HEK293T (cell line): Measurements from ENCODE around the gene PTGFR.

Experiments
- BHLHE40 ChIP-seq: fragments of 450-650 bp; IDR thresholded peaks from 2 replicates; pipeline ENCODE4 v1.6.1; 2016; ENCODE audit warnings: mild to moderate bottlenecking, moderate library complexity, borderline replicate concordance
- CTBP1 ChIP-seq: fragments of 450-650 bp; IDR thresholded peaks from 2 replicates; pipeline ENCODE4 v1.6.1; 2016; ENCODE audit warnings: borderline replicate concordance
- ELF4 ChIP-seq: fragments of 450-650 bp; IDR thresholded peaks from 2 replicates; pipeline ENCODE4 v1.6.1; 2017; ENCODE audit warnings: antibody characterized with exemption
- FOXA1 ChIP-seq: fragments of 450-650 bp; IDR thresholded peaks from 2 replicates; pipeline ENCODE4 v1.6.1; 2016; ENCODE audit warnings: mild to moderate bottlenecking
- FOXK2 ChIP-seq: fragments of 450-650 bp; IDR thresholded peaks from 2 replicates; pipeline ENCODE4 v1.6.1; 2016; ENCODE audit warnings: mild to moderate bottlenecking
- FOXM1 ChIP-seq: fragments of 450-650 bp; IDR thresholded peaks from 2 replicates; pipeline ENCODE4 v1.6.1; 2017; ENCODE audit warnings: mild to moderate bottlenecking, borderline replicate concordance
- HDGF ChIP-seq: fragments of 450-650 bp; IDR thresholded peaks from 2 replicates; pipeline ENCODE4 v1.6.1; 2017; ENCODE audit warnings: antibody characterized with exemption, borderline replicate concordance
- L3MBTL2 ChIP-seq: fragments of 450-650 bp; conservative IDR thresholded peaks from 2 replicates; pipeline ENCODE4 v1.6.1; 2016; ENCODE audit warnings: mild to moderate bottlenecking
- NFRKB ChIP-seq: fragments of 450-650 bp; IDR thresholded peaks from 2 replicates; pipeline ENCODE4 v1.6.1; 2016; ENCODE audit warnings: mild to moderate bottlenecking, moderate library complexity
- SP1 ChIP-seq: fragments of 450-650 bp; IDR thresholded peaks from 2 replicates; pipeline ENCODE4 v1.6.1; 2017
- SUZ12 ChIP-seq: fragments of 450-650 bp; IDR thresholded peaks from 2 replicates; pipeline ENCODE4 v1.6.1; 2016; ENCODE audit warnings: mild to moderate bottlenecking
- TARDBP ChIP-seq: fragments of 450-650 bp; IDR thresholded peaks from 2 replicates; pipeline ENCODE4 v1.6.1; 2016
- ZNF384 ChIP-seq: fragments of 450-650 bp; IDR thresholded peaks from 2 replicates; pipeline ENCODE4 v1.6.1; 2016
- TF ChIP-seq, protein P1 (sequence below): fragments of 450-650 bp; IDR thresholded peaks from 2 replicates; pipeline ENCODE4 v1.6.1; 2016

DNA sequence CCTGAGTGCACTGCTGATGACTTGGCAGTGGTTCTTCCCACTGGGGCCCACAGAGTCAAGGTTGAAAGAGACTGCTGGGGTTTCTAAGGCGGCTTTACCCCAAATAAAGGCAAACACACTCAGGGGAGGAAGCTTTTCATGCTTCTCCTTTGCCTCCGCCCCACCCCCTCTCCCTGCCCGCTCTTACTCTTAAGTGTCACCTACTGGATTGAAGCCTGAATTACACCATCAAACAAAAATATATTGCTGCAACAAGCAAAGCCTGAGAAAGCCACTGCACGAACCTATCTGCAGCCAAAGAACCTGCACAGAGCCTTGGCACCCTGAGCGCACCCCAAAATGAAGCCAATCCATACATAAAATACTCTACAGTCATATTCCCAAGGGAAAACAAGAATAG lies 63.1 kb downstream of the PTGFR start:
- TF ChIP-seq ELF4 = no peak
- no peak for TF ChIP-seq BHLHE40
- TF ChIP-seq NFRKB = no peak
- no peak for TF ChIP-seq ZNF384
- no peak for TF ChIP-seq TARDBP
- no peak for TF ChIP-seq SP1
- TF ChIP-seq, protein P1, sequence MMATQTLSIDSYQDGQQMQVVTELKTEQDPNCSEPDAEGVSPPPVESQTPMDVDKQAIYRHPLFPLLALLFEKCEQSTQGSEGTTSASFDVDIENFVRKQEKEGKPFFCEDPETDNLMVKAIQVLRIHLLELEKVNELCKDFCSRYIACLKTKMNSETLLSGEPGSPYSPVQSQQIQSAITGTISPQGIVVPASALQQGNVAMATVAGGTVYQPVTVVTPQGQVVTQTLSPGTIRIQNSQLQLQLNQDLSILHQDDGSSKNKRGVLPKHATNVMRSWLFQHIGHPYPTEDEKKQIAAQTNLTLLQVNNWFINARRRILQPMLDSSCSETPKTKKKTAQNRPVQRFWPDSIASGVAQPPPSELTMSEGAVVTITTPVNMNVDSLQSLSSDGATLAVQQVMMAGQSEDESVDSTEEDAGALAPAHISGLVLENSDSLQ = no peak
- TF ChIP-seq FOXK2 = no peak
- TF ChIP-seq HDGF = no peak
- no peak for TF ChIP-seq FOXA1
- no peak for TF ChIP-seq CTBP1
- no peak for TF ChIP-seq L3MBTL2
- TF ChIP-seq FOXM1 = no peak
- no peak for TF ChIP-seq SUZ12
